SK-N-SH (cell line): Measurements from ENCODE around the gene RAB3GAP2. TPM values are rescaled to one million over a fixed set of nuclear protein-coding genes. Genes with fewer than 3 reads are reported as not detected.
"Not testable (repeated sequence)": the region's sequence is repeated elsewhere in the genome, so short reads cannot be mapped to it uniquely, and the experiment has no call there.

Experiments
- CTCF ChIA-PET: fragments of 300-600, 350-600 bp; formaldehyde crosslinking; extraction: SDS; loops from one replicate; lab custom pipeline; 2021; lab: Yijun Ruan, JAX
- POLR2A ChIA-PET: fragments of 350-600 bp; sonication (Branson Sonifier 250); formaldehyde crosslinking; extraction: SDS; loops from one replicate; lab custom pipeline; 2020; ENCODE audit warnings: antibody characterized with exemption, inconsistent platforms; lab: Yijun Ruan, JAX
- DNase-seq: peaks from one replicate; pipeline ENCODE4 v3.0.0; 2012
- H2AFZ ChIP-seq: fragments of 200-600 bp; sonication (generic); 2 replicates; pipeline ENCODE4 v1.8.1; 2016; ENCODE audit warnings: antibody characterized with exemption, mild to moderate bottlenecking, low read depth
- H3F3A ChIP-seq: fragments of 200-600 bp; sonication (generic); replicated peaks from 2 replicates; pipeline ENCODE3; 2016; ENCODE audit warnings: antibody characterized with exemption, mild to moderate bottlenecking; ENCODE audit not compliant: insufficient read depth
- H3K27ac ChIP-seq, 2 experiments: fragments of 200-500 bp in 1 of 2; fragments of 200-600 bp in 1 of 2; sonication (Bioruptor generic) in 1 of 2; sonication (generic), shearing (Covaris generic) in 1 of 2; 2 replicates each; pipeline versions ENCODE4 v1.5.1 to v1.6.1; 2014 to 2016; ENCODE audit warnings: low read depth in 2 of 2, inconsistent platforms in 1 of 2, low read length in 1 of 2, mild to moderate bottlenecking in 1 of 2, mixed read lengths in 1 of 2
- H3K27me3 ChIP-seq: fragments of 200-600 bp; sonication (generic), shearing (Covaris generic); 2 replicates; pipeline ENCODE4 v1.6.1; 2016; ENCODE audit warnings: mixed run types; ENCODE audit not compliant: insufficient read depth
- H3K36me3 ChIP-seq, 2 experiments: fragments of 200-500 bp in 1 of 2; fragments of 200-600 bp in 1 of 2; sonication (Bioruptor generic) in 1 of 2; sonication (generic) in 1 of 2; replicated peaks in 1 of 2; 2 replicates each; pipeline versions ENCODE3 to v1.5.1; 2014 to 2016; ENCODE audit warnings: low read length in 1 of 2, mild to moderate bottlenecking in 1 of 2; ENCODE audit not compliant: insufficient read depth in 2 of 2, control insufficient read depth in 1 of 2
- H3K4me1 ChIP-seq, 2 experiments: fragments of 200-500 bp in 1 of 2; fragments of 200-600 bp in 1 of 2; sonication (Bioruptor generic) in 1 of 2; sonication (generic), shearing (Covaris generic) in 1 of 2; 2 replicates each; pipeline versions ENCODE4 v1.5.1 to v1.6.1; 2014 to 2016; ENCODE audit warnings: low read depth in 1 of 2, low read length in 1 of 2, mixed run types in 1 of 2; ENCODE audit not compliant: insufficient read depth in 2 of 2, control insufficient read depth in 1 of 2
- H3K4me2 ChIP-seq: fragments of 200-600 bp; sonication (generic), shearing (Covaris generic); 2 replicates; pipeline ENCODE4 v1.6.1; 2017; ENCODE audit warnings: mixed run types
- H3K4me3 ChIP-seq, 2 experiments: fragments of 200-500 bp in 1 of 2; fragments of 200-600 bp in 1 of 2; sonication (Bioruptor generic) in 1 of 2; sonication (generic), shearing (Covaris generic) in 1 of 2; 2 replicates each; pipeline versions ENCODE4 v1.5.1 to v1.8.1; 2014 to 2016; ENCODE audit warnings: low read depth in 2 of 2, inconsistent platforms in 1 of 2, low read length in 1 of 2, mild to moderate bottlenecking in 1 of 2, mixed read lengths in 1 of 2, moderate library complexity in 1 of 2
- H3K79me2 ChIP-seq: fragments of 200-600 bp; sonication (generic); 2 replicates; pipeline ENCODE4 v1.8.1; 2017; ENCODE audit warnings: mild to moderate bottlenecking; ENCODE audit not compliant: insufficient read depth
- H3K9ac ChIP-seq: fragments of 200-600 bp; sonication (generic); 2 replicates; pipeline ENCODE4 v1.6.1; 2017; ENCODE audit warnings: mixed run types
- H3K9me2 ChIP-seq: fragments of 200-600 bp; sonication (generic); 2 replicates; pipeline ENCODE4 v1.6.1; 2017; ENCODE audit warnings: mixed run types
- H3K9me3 ChIP-seq: fragments of 200-600 bp; sonication (generic); 2 replicates; pipeline ENCODE4 v1.6.1; 2017; ENCODE audit warnings: mixed run types, mild to moderate bottlenecking, moderate library complexity
- H4K20me1 ChIP-seq: fragments of 200-600 bp; sonication (generic); 2 replicates; pipeline ENCODE4 v1.6.1; 2017; ENCODE audit warnings: mild to moderate bottlenecking, mixed run types; ENCODE audit not compliant: insufficient read depth
- ELF1 ChIP-seq: IDR thresholded peaks from 2 replicates; pipeline ENCODE4 v1.4.0; 2012
- EZH2phosphoT487 ChIP-seq: fragments of 200-600 bp; sonication (generic); IDR thresholded peaks from 2 replicates; pipeline ENCODE4 v1.6.1; 2017; ENCODE audit warnings: low read depth, mixed run types, mild to moderate bottlenecking, antibody characterized with exemption, moderate library complexity, borderline replicate concordance
- FOXJ3 ChIP-seq: sonication (generic); formaldehyde crosslinking; IDR thresholded peaks from 2 replicates; pipeline ENCODE4 v1.5.1; 2020; ENCODE audit warnings: mild to moderate bottlenecking, missing genetic modification reagents
- FOXM1 ChIP-seq: IDR thresholded peaks from 2 replicates; pipeline ENCODE4 v1.4.0; 2012; ENCODE audit warnings: low read depth, mild to moderate bottlenecking
- MEF2A ChIP-seq: IDR thresholded peaks from 2 replicates; pipeline ENCODE4 v1.4.0; 2012; ENCODE audit warnings: low read depth, borderline replicate concordance
- RAD21 ChIP-seq: IDR thresholded peaks from 2 replicates; pipeline ENCODE4 v1.6.1; 2012; ENCODE audit warnings: mild to moderate bottlenecking, low read length
- RCOR1 ChIP-seq: fragments of 150-350 bp; IDR thresholded peaks from 2 replicates; pipeline ENCODE4 v1.6.1; 2017; ENCODE audit warnings: antibody characterized with exemption, low read length
- WGBS: methylation state at CpG from one replicate; pipeline ENCODE4 v1.1.6; 2017; ENCODE audit warnings: low lambda C conversion rate; 5-methylcytosine and 5-hydroxymethylcytosine counted together
- polyA plus RNA-seq, 3 experiments: library from polyadenylated mRNA; depleted of rRNA; stranded (reverse); fragments of >200 nt; gene quantifications; 2 replicates each; pipeline ENCODE4 v1.2.3, GENCODE V29; 2012

RAB3GAP2 gene
- polyA plus RNA-seq, 1 of the 3 experiments (the other 2 are of a cell fraction) = 9.3 TPM

GRCh38 chr1:220267630-220268029 lies 4.6 kb downstream of the RAB3GAP2 start:
- POLR2A ChIA-PET = no interaction called here
- H3K79me2 ChIP-seq = peaks cover 89% of the 10 kb centered on the region
- no peak overlapping the region for H3K4me2 ChIP-seq
- H3K4me3 ChIP-seq = no peak overlapping the region
- WGBS = 100% methylated on average over 3 of the region's 4 CpGs
- no peak overlapping the region for H3K27ac ChIP-seq
- no peak overlapping the region for H2AFZ ChIP-seq
- no peak overlapping the region for H3K9ac ChIP-seq
- no peaks in the 10 kb centered on the region for H3K27me3 ChIP-seq
- H3F3A ChIP-seq = peaks cover under 1% of the 10 kb centered on the region
- no peaks in the 10 kb centered on the region; the same call in 1 of the 2 replicates for H3K9me3 ChIP-seq
- H3K9me2 ChIP-seq = no peaks in the 10 kb centered on the region
- DNase-seq = no peak
- TF ChIP-seq EZH2phosphoT487 (no peak), FOXJ3 (CRISPR knock-in tag) (no peak), ELF1 (no peak), FOXM1 (no peak), MEF2A (no peak), RCOR1 (no peak), RAD21 (no peak)
- TF ChIP-seq, all 33 proteins: peak for 0
- Histone ChIP-seq H3K4me1 (peaks cover 4 to 11% of the 10 kb centered on the region in 2 experiments; a peak in 2 of 4 replicates), H3K36me3 (peaks cover 43 to 45% of the 10 kb centered on the region in 2 experiments), H4K20me1 (peaks cover 6% of the 10 kb centered on the region; the same call in 1 of the 2 replicates)
- CTCF ChIA-PET = interaction anchor here (1.3 kb wide), 2 partner anchors 49 to 78 kb away, joined by 3 read pairs; no protein-coding TSS in a partner anchor

- Histone ChIP-seq H3K79me2 (peaks cover 82% of the 10 kb centered on the region), H3K36me3 (peaks cover 14 to 28% of the 10 kb centered on the region in 2 experiments)
- H4K20me1 ChIP-seq, H3K4me2 ChIP-seq, DNase-seq, H2AFZ ChIP-seq, H3K27me3 ChIP-seq, H3K9me2 ChIP-seq, POLR2A ChIA-PET, H3K27ac ChIP-seq, H3K4me1 ChIP-seq, H3K9me3 ChIP-seq, H3F3A ChIP-seq, H3K9ac ChIP-seq, H3K4me3 ChIP-seq: not testable (repeated sequence)
- WGBS = 94% methylated on average over 3 of the region's 3 CpGs
- CTCF ChIA-PET = interaction anchor here (1.6 kb wide), 1 partner anchor 36 kb away, joined by 4 read pairs; no protein-coding TSS in a partner anchor
Measured at GRCh38 chr1:220260228-220260627, 12.0 kb downstream of the RAB3GAP2 start.

- H3K9ac ChIP-seq, H3K27me3 ChIP-seq, H3K9me3 ChIP-seq, H2AFZ ChIP-seq, H3F3A ChIP-seq, H3K27ac ChIP-seq, H3K4me1 ChIP-seq, POLR2A ChIA-PET, H4K20me1 ChIP-seq, DNase-seq, H3K4me3 ChIP-seq, H3K4me2 ChIP-seq, H3K9me2 ChIP-seq: not testable (repeated sequence)
- H3K36me3 ChIP-seq = peaks cover 14 to 24% of the 10 kb centered on the region in 2 experiments
- CTCF ChIA-PET = interaction anchor here (1.6 kb wide), 1 partner anchor 37 kb away, joined by 4 read pairs; no protein-coding TSS in a partner anchor
- H3K79me2 ChIP-seq = peaks cover 82% of the 10 kb centered on the region
Measured at GRCh38 chr1:220259756-220260155, 12.5 kb downstream of the RAB3GAP2 start.

- H3K9ac ChIP-seq, POLR2A ChIA-PET, H3K9me2 ChIP-seq, H4K20me1 ChIP-seq, H3K4me1 ChIP-seq, H2AFZ ChIP-seq, H3F3A ChIP-seq, DNase-seq, H3K27ac ChIP-seq, H3K9me3 ChIP-seq, H3K4me2 ChIP-seq, H3K27me3 ChIP-seq, H3K4me3 ChIP-seq: not testable (repeated sequence)
- peaks cover 17 to 18% of the 10 kb centered on the region in 2 experiments for H3K36me3 ChIP-seq
- WGBS = 98% methylated on average over 3 of the region's 3 CpGs
- CTCF ChIA-PET = interaction anchor here (0.6 to 1.5 kb wide), 2 partner anchors 38 to 477 kb away, joined by 3 read pairs; no protein-coding TSS in a partner anchor
- H3K79me2 ChIP-seq = peaks cover 58% of the 10 kb centered on the region
Measured at GRCh38 chr1:220256194-220256593, 16.1 kb downstream of the RAB3GAP2 start.
